Muscle layer of colon (tissue), 2 donors: ENCODE data around the gene FGF19.

Source experiments
- H3K27ac ChIP-seq: one replicate; pipeline ENCODE4 v1.7.0; 2013; ENCODE audit warnings: low read depth, mild to moderate bottlenecking, low read length, moderate library complexity
- H3K27me3 ChIP-seq, 2 donors: one replicate each; pipeline ENCODE4 v1.7.0; 2013; ENCODE audit warnings: low read length in 2 of 2, mild to moderate bottlenecking in 2 of 2; ENCODE audit not compliant: insufficient read depth in 2 of 2, control insufficient read depth in 1 of 2
- H3K36me3 ChIP-seq: one replicate; pipeline ENCODE4 v1.7.0; 2013; ENCODE audit warnings: mild to moderate bottlenecking, low read length; ENCODE audit not compliant: insufficient read depth
- H3K4me1 ChIP-seq: one replicate; pipeline ENCODE4 v1.7.0; 2013; ENCODE audit warnings: mild to moderate bottlenecking, low read length; ENCODE audit not compliant: insufficient read depth
- H3K4me3 ChIP-seq, 2 donors: one replicate each; pipeline ENCODE4 v1.7.0; 2013; ENCODE audit warnings: low read length in 2 of 2, low read depth in 1 of 2, mild to moderate bottlenecking in 1 of 2, moderate library complexity in 1 of 2
- H3K9ac ChIP-seq: one replicate; pipeline ENCODE4 v1.7.0; 2013; ENCODE audit warnings: low read length
- H3K9me3 ChIP-seq: one replicate; pipeline ENCODE4 v1.7.0; 2013; ENCODE audit warnings: mild to moderate bottlenecking, low read length
- donor health status: abdominal sarcoma.
- donor health status: Adenocarcinoma of cecum.

The FGF19 gene

DNA sequence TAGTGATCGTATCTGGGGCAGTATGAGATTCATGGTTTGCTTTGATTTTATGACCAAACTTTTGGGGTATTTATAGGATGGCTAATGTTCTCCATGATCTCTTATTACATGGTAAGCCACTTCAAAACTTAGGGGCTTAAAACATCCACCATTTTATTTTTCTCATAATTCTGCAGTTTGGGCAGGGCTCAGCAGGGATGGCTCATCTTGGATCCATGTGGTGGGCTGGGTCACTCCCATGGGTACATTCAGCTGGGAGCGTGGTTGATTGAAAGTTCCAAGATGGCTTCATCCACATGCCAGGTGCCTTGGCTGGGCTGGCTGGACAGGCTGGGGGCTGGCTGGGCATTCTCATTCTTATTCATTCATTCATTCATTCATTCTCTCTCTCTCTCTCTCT lies 30.5 kb upstream of the FGF19 start:
- Histone ChIP-seq H3K4me1 (no peaks in the 10 kb centered on the region), H3K9ac (no peak overlapping the region), H3K27ac (no peak overlapping the region), H3K36me3 (no peaks in the 10 kb centered on the region), H3K4me3 (no peak overlapping the region), H3K27me3 (peaks cover 0 to 7% of the 10 kb centered on the region in 2 donors), H3K9me3 (peaks cover 4% of the 10 kb centered on the region)

DNA sequence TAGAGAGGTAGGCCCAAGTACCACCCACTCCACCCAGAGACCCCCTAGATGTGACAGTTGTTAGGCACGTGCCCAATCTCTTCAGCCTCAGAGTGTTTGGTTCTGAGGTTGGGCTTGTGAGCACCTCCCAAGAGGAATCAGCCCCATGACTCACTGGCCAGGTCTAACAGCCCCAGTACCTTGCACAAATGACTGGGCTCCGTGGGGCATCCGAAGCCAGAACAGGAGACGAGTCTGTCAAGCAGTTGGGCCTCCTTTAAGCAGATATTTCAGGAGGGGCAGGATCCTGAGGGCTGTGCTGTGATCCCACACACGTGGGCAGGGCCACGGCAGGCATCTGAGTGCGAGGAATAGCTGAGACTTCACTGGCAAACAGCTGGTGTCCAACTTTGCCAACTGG lies 29.1 kb upstream of the FGF19 start:
- Histone ChIP-seq H3K9me3 (peaks cover 4% of the 10 kb centered on the region), H3K27ac (no peak overlapping the region), H3K9ac (no peak overlapping the region), H3K36me3 (no peaks in the 10 kb centered on the region), H3K27me3 (peaks cover 0 to 7% of the 10 kb centered on the region in 2 donors), H3K4me3 (no peak overlapping the region), H3K4me1 (no peaks in the 10 kb centered on the region)

DNA sequence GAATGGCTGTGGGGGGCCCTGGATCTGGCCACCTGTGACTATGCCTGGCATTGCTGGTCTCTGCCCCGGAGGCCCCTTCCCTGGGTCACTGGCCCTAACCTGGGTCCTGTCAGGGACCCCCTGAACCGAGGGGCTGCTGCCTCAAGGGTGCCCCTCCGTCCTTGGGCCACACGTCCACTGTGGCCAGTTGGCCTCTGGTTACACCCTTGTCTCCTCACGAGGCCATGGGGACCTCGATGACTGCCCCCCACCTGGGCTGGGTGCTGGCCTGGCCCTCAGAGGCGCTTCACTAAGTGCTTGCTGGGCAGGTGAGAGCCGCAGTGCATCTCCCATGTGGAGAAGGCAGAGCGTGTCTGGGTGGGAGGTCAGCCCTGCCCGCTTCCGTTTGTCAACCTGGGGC lies 27.3 kb upstream of the FGF19 start:
- H3K9me3 ChIP-seq = peaks cover 4% of the 10 kb centered on the region
- H3K4me1 ChIP-seq = no peaks in the 10 kb centered on the region
- peaks cover 0 to 10% of the 10 kb centered on the region in 2 donors for H3K27me3 ChIP-seq
- H3K9ac ChIP-seq = no peak overlapping the region
- H3K27ac ChIP-seq = no peak overlapping the region
- H3K36me3 ChIP-seq = no peaks in the 10 kb centered on the region
- no peak overlapping the region for H3K4me3 ChIP-seq

DNA sequence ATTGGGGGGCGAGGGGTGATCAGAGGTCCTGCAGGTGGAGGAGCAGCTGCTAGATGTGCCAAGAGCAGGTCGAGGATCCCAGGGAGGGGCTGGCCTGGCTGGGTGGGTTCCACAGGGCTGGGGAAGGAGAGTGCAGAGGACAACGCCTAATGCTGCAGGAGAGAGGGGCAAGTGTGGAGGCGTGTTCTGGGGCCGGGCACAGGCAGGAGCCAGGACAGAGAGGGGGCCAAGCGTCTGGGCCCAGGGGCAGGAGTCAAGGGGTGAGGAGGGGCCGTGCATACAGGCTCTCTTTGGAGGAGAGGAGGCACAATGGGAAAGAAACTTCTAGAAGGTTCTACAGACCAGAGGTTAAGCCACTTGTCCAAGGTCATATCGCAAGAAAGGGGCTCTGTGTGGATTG lies 26.7 kb upstream of the FGF19 start:
- no peak overlapping the region for H3K9ac ChIP-seq
- H3K4me1 ChIP-seq = no peaks in the 10 kb centered on the region
- H3K4me3 ChIP-seq = no peak overlapping the region
- peaks cover 4% of the 10 kb centered on the region for H3K9me3 ChIP-seq
- H3K27ac ChIP-seq = no peak overlapping the region
- H3K36me3 ChIP-seq = no peaks in the 10 kb centered on the region
- H3K27me3 ChIP-seq = peaks cover 0 to 13% of the 10 kb centered on the region in 2 donors

DNA sequence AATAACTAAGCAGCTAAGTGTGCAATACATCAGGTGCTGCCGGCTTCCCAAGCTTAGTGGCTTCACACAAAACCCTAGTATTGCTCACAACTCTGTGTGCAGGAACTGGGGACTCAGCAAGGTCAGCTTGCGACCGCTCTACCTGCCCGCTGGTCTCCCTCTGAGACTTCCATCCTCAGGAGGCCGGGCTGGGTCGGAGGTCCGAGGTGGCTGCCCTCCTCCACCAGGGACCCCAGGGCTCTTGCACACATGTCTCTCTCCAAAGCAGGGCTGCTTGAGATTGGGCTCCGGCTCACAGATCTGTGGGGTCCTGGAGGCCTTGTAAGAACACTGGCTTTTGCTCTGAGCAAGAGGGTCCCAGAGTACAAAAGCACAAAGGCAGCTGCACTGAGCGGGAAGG lies 25.4 kb upstream of the FGF19 start:
- no peak overlapping the region for H3K4me3 ChIP-seq
- peaks cover 0 to 13% of the 10 kb centered on the region in 2 donors for H3K27me3 ChIP-seq
- no peak overlapping the region for H3K27ac ChIP-seq
- H3K9ac ChIP-seq = no peak overlapping the region
- H3K9me3 ChIP-seq = no peaks in the 10 kb centered on the region
- no peaks in the 10 kb centered on the region for H3K36me3 ChIP-seq
- H3K4me1 ChIP-seq = no peaks in the 10 kb centered on the region

DNA sequence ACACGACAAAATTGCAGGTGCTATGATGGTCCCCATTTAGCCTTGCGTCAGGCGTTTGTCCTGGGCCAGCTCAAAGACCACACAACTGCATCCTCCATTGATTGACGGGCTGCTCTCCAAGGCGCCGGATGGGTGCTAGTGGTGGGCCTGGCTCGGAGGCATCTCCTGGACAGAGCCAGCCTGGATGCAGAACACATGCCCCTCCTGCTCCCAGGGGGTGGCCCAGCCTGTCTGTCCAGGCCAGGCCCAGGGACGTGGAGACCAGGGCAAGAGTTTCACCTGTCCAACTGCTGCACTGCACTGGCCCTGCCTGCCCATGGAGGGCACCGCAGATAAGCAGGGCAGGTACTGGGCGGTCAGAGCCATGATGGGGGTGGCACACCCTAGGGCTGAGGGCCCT lies 23.4 kb upstream of the FGF19 start:
- no peaks in the 10 kb centered on the region for H3K9me3 ChIP-seq
- no peak overlapping the region for H3K9ac ChIP-seq
- H3K36me3 ChIP-seq = no peaks in the 10 kb centered on the region
- no peak overlapping the region for H3K27ac ChIP-seq
- H3K4me1 ChIP-seq = no peaks in the 10 kb centered on the region
- peaks cover 0 to 13% of the 10 kb centered on the region in 2 donors for H3K27me3 ChIP-seq
- no peak overlapping the region for H3K4me3 ChIP-seq

DNA sequence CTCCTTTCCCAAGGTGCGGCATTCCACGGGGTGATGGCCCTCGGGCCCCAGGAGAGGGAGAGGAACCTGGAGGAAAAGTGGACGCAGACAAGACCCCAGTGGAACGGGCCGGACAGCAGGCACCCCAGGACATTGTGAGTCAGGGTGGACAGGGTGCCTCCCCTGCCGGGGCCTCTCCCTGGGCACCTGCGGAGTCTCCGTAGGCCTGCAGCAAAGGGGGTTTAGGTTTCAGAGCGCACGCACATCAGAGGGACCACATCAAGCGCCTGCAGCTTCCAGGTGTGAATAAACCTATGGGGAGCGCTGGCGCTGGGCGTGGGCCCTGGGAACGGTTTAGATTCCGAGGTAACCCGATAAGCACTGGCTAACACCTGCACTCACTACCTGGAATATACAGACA lies 22.7 kb upstream of the FGF19 start:
- Histone ChIP-seq H3K4me3 (no peak overlapping the region), H3K9me3 (no peaks in the 10 kb centered on the region), H3K36me3 (no peaks in the 10 kb centered on the region), H3K27ac (no peak overlapping the region), H3K4me1 (no peaks in the 10 kb centered on the region), H3K9ac (no peak overlapping the region), H3K27me3 (peaks cover 6 to 20% of the 10 kb centered on the region in 2 donors)

DNA sequence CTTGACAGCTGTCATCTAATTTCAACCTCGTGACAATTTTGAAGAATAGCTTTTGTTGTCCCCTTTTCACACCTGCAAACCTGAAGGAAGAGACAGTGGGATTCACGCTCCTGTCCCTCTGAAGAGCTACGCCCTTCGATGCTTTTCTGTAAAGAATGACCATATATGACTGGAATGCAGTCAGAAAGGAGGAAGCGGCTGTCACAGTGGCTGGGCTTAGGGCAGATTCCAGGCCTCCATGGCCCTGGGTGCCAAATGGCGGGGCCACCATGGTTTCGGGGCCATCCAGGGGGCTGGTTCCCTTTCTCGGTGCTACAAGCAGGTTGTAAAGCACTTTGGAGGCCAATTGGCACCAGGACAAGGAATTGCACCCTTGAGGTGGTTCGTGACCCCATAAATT lies 22.2 kb upstream of the FGF19 start:
- H3K9ac ChIP-seq = no peak overlapping the region
- no peaks in the 10 kb centered on the region for H3K9me3 ChIP-seq
- H3K27ac ChIP-seq = no peak overlapping the region
- no peaks in the 10 kb centered on the region for H3K36me3 ChIP-seq
- H3K4me1 ChIP-seq = no peaks in the 10 kb centered on the region
- no peak overlapping the region for H3K4me3 ChIP-seq
- peaks cover 7 to 20% of the 10 kb centered on the region in 2 donors for H3K27me3 ChIP-seq

DNA sequence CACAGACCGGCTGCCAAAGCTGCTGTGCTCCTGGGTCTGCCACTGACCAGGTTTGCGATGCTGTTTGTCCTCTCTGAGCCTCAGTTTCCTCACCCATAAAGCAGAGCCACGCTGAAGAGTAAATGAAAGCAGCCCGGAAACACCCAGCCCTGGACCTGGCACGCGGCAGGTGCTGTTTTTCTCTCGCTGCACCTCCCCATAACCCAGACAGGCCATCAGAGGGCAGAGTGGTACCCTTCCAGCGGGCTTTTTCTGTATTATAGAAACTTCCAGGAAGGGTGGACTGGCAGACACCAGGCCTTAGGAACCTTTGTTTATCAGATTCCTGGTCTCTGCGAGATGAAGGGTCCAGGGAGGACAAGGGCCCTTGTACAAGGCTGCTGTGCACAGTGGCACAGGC lies 17.9 kb upstream of the FGF19 start:
- Histone ChIP-seq H3K27me3 (peaks cover 20 to 45% of the 10 kb centered on the region in 2 donors), H3K27ac (no peak overlapping the region)

DNA sequence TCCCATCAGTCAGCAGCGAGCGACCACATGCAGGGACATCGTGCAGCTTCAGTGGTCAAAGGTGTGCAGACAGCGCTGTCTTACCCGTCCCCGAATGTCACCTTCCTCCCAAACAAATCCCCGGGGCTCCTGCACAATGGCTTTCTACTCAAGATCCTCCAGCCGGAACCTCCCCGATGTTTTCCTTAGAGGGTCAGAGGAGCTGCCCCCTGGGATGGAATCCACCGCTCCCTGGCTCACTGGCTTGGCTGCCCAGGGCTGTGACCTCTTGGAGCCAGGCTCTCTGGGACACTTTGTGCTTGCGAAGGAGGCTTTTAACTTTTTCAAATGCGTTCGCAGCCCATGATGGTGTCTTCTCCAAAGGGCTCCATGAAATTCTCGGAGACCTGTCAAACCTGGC lies 17.3 kb upstream of the FGF19 start:
- Histone ChIP-seq H3K9ac (no peak overlapping the region), H3K27me3 (peaks cover 20 to 42% of the 10 kb centered on the region in 2 donors), H3K36me3 (no peaks in the 10 kb centered on the region), H3K4me3 (no peak overlapping the region), H3K9me3 (no peaks in the 10 kb centered on the region), H3K27ac (no peak overlapping the region), H3K4me1 (no peaks in the 10 kb centered on the region)

More for the DNA sequence above, 17.9 kb upstream of the FGF19 start:
- Histone ChIP-seq H3K9ac (no peak overlapping the region), H3K9me3 (no peaks in the 10 kb centered on the region), H3K36me3 (no peaks in the 10 kb centered on the region), H3K4me3 (no peak overlapping the region), H3K4me1 (no peaks in the 10 kb centered on the region)

DNA sequence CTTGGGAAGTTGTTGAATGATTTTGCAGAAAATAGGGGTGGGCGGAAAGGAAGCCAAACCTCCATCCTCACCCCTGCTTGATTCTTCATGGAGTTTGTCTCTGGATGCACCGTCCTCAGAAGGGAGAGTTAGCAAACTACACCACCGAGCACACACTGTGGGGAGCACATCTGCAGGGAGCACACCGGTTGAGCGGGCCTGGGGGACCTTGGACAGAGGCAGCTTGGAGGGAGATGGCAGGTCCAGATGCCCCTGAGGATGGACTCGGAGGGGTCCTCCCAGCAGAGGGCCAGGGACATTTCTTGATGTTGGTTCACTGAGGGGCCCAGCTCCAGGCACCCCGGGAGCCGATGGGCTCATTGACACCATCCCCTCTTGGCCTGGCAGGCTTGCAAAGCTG lies 15.1 kb upstream of the FGF19 start:
- no peak overlapping the region for H3K4me3 ChIP-seq
- H3K27me3 ChIP-seq = peaks cover 20 to 39% of the 10 kb centered on the region in 2 donors
- no peak overlapping the region for H3K27ac ChIP-seq
- no peaks in the 10 kb centered on the region for H3K36me3 ChIP-seq
- H3K9me3 ChIP-seq = no peaks in the 10 kb centered on the region
- H3K9ac ChIP-seq = no peak overlapping the region
- no peaks in the 10 kb centered on the region for H3K4me1 ChIP-seq

DNA sequence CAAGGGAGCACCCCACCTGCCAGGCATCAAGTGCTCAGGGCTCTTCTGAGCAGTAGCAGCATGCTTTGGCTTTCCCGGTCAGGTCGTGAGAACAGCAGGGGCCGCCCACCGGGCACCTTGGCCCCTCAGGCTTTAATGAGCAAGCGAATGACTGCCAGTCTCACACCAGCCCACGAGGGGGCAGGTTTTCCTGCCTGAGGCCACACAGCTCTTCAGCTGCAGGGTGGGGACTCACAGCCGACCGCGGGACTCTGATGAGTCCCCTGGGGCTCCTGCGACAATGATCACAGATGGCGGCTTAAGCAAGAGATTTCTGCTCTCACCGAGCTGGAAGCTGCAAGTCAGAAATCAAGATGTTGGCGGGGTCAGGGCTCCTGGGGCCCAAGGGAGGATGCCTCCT lies 14.3 kb upstream of the FGF19 start:
- no peak overlapping the region for H3K9ac ChIP-seq
- H3K4me3 ChIP-seq = no peak overlapping the region
- no peaks in the 10 kb centered on the region for H3K36me3 ChIP-seq
- peaks cover 20 to 39% of the 10 kb centered on the region in 2 donors for H3K27me3 ChIP-seq
- no peaks in the 10 kb centered on the region for H3K4me1 ChIP-seq
- no peak overlapping the region for H3K27ac ChIP-seq
- no peaks in the 10 kb centered on the region for H3K9me3 ChIP-seq
